Measurements from ENCODE around the gene SLC5A12. TPM values are rescaled to one million over a fixed set of nuclear protein-coding genes. Genes with fewer than 3 reads are reported as not detected.

Gene SLC5A12
- total RNA-seq, 4 donors from 2014 or later = 0.10 TPM; not detected in 3

DNA sequence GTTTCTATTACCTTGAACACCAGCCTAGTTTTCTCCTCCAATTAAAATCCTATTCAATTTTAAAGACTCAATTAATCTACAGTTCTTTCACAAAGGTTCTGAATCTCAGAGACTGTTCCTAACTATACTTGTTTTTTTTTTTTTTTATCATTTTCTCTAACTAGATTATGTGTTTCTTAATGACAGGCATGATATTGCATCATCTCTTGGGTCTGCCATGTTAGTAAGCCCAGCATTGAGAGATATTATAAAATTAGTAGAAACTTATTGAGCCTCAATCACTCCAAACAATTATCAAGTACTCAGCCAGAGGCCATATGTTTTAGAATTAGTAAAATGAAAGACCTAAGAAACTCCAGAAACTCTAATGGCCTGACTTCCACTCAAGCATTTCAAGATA lies 28.1 kb upstream of the SLC5A12 start:
- TF ChIP-seq, protein P1, sequence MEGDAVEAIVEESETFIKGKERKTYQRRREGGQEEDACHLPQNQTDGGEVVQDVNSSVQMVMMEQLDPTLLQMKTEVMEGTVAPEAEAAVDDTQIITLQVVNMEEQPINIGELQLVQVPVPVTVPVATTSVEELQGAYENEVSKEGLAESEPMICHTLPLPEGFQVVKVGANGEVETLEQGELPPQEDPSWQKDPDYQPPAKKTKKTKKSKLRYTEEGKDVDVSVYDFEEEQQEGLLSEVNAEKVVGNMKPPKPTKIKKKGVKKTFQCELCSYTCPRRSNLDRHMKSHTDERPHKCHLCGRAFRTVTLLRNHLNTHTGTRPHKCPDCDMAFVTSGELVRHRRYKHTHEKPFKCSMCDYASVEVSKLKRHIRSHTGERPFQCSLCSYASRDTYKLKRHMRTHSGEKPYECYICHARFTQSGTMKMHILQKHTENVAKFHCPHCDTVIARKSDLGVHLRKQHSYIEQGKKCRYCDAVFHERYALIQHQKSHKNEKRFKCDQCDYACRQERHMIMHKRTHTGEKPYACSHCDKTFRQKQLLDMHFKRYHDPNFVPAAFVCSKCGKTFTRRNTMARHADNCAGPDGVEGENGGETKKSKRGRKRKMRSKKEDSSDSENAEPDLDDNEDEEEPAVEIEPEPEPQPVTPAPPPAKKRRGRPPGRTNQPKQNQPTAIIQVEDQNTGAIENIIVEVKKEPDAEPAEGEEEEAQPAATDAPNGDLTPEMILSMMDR (IDR thresholded peaks at IDR 0.05) = no peak
- TF ChIP-seq POLR2A (IDR thresholded peaks at IDR 0.05) = no peak
- intact Hi-C loops (cut with DNase I; ENCODE audit: low total_unique reads) = loop anchor here (10.0 kb wide), 2 partner anchors 375 to 415 kb away; no protein-coding TSS in a partner anchor
- H3K4me3 ChIP-seq (ENCODE audit: low read depth, poor library complexity, severe bottlenecking) = no peak overlapping the region
- no peak for DNase-seq (ENCODE audit: low spot score in 2 of 2)

DNA sequence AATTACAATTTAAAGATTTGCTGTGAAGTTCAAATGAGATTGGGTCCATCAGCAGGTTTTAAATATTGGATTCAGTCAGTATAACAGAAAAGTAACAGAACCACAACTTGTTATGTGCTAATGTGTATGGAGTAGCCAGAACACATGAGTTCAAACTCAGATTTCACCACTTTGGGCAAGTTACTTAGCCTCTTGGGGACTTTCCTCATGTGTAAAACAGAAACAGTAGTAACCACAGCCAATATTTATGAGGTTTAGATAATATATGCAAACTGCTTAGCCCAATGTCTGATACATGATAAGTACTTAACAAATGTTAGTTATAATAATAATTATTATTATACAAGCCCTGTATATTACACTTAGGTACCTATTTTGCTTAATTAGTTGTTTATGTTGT lies 21.8 kb upstream of the SLC5A12 start:
- TF ChIP-seq, protein P1 (IDR thresholded peaks at IDR 0.05) = no peak
- no peak for TF ChIP-seq POLR2A (IDR thresholded peaks at IDR 0.05)
- intact Hi-C loops (cut with DNase I; ENCODE audit: low total_unique reads) = loop anchor here (10.0 kb wide), 1 partner anchor 421 kb away; no protein-coding TSS in a partner anchor

DNA sequence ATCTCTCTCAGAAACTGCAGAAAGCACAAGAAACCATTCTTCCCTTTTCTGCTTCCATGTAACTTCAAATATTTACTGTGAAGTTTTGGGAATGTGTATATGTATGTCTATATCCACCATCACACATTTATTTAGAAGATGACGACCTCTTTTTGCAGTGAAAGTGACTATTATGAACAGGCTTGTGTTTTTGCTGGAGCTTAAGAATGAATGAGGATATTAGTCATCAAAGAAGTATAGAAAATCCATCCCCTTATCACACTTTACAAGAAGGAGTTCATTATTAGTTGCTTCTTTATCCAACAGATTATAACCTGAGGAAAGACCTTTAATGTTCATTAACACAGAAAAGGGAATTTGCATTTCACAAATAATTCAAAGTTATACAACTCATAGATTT lies 21.1 kb upstream of the SLC5A12 start:
- WGBS, 2 donors = 62 to 78% methylated on average over 1 of the region's 1 CpG

More for the DNA sequence above, 21.8 kb upstream of the SLC5A12 start:
- H3K4me3 ChIP-seq (ENCODE audit: low read depth, poor library complexity, severe bottlenecking) = no peak overlapping the region
- DNase-seq (ENCODE audit: low spot score in 2 of 2) = no peak

DNA sequence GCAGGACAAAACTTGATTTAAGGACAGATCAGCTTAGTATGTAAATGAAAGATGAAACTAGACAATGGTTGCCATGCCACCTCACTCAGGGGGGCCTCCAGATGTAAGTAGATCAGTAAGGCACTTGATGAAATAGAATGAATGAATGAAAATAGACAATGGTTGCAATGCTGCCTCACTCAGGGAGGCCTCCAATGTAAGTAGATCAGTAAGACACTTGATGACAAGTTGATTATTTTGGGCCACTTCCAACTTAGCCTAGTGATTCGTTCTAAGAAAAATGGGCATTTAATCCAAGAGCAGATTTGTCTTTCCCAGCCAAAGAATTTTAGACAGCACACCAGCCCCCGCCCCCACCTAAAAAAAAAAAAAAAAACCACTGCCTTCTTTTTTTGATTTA lies 19.2 kb upstream of the SLC5A12 start:
- 13 to 40% methylated on average over 2 of the region's 2 CpGs for WGBS, 2 donors
- DNase-seq (ENCODE audit: low spot score in 2 of 2) = no peak
- TF ChIP-seq, protein P1 (IDR thresholded peaks at IDR 0.05) = no peak
- no peak for TF ChIP-seq POLR2A (IDR thresholded peaks at IDR 0.05)
- intact Hi-C loops (cut with DNase I; ENCODE audit: low total_unique reads) = loop anchor here (10.0 kb wide), 1 partner anchor 424 kb away; no protein-coding TSS in a partner anchor
- H3K4me3 ChIP-seq (ENCODE audit: low read depth, poor library complexity, severe bottlenecking) = no peak overlapping the region

More for the DNA sequence above, 21.1 kb upstream of the SLC5A12 start:
- no peak for TF ChIP-seq POLR2A (IDR thresholded peaks at IDR 0.05)
- TF ChIP-seq, protein P1 (IDR thresholded peaks at IDR 0.05) = no peak
- DNase-seq (ENCODE audit: low spot score in 2 of 2) = no peak
- no peak overlapping the region for H3K4me3 ChIP-seq (ENCODE audit: low read depth, poor library complexity, severe bottlenecking)
- intact Hi-C loops (cut with DNase I; ENCODE audit: low total_unique reads) = loop anchor here (10.0 kb wide), 1 partner anchor 422 kb away; no protein-coding TSS in a partner anchor

DNA sequence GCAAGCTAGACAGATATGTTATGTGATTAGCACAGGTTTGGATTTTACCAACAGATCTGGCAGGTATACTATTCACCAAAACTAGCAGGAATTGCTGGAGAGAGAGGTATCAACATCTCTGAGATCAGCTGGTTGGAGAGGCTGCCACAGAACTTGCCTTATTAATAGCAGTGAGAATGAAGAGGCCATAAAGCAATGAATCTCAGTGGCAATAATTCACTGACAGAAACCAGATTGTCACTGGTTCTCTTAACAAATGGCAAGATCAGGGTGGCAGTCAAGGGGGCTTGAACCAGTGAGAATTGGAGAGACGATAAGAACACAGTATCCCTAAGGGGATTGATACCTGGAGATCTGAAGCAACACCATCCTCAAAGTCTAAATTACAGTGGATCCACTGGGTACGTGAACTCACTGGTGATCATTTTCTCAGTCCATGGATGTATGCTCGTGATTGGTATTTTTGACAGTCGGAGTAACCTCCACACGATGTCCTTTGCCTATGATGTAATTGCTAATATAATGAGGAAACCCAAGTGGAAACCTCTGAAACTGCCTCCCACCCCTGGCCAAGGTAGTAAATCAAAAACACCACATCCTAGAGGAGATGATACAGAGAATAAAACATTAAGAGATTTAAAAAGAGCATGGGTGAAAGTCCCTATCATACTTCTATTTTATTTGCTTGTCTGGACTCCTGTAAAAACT lies 17.7 kb upstream of the SLC5A12 start:
- TF ChIP-seq, protein P1 (IDR thresholded peaks at IDR 0.05) = no peak
- no peak for TF ChIP-seq POLR2A (IDR thresholded peaks at IDR 0.05)
- 70 to 91% methylated on average over 5 of the region's 5 CpGs for WGBS, 2 donors
- intact Hi-C loops (cut with DNase I; ENCODE audit: low total_unique reads) = loop anchor here (10.0 kb wide), 1 partner anchor 425 kb away; no protein-coding TSS in a partner anchor
- DNase-seq (ENCODE audit: low spot score in 2 of 2) = no peak
- no peak overlapping the region for H3K4me3 ChIP-seq (ENCODE audit: low read depth, poor library complexity, severe bottlenecking)
